ENCODE measurements around the gene RNASE7.

DNA sequence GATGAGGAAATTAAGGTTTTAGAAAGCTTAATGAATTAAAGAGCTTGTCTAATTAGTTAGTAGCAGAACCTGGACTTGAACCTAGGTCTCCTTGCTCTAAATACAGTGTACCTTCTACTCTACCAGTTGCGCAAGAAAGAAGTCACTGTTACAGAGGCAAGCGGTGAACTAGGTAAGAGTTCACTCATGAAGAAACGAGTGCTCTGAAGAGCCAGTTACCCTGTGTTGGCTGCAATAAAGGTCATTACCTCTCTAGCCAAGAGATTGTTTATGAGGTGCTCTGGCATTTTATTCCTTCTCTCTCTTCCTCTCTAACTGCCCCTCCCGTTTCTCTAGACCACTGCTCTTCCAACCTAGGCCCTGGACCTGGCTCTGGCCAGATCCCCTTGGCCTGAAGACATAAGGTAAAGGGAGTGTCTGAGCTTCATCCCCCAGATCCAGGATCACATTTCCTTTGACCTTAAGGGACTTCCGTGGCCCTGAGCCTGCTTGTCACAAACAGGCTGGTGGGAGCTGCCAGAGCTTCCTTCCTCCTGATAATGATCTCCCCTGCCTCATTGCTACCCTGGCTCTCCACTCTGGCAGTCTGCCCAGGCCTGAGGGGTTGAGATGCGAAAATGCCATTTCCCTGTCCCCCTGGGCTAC lies 1.9 kb downstream of the RNASE7 start:
- TF ChIP-seq, protein P1, sequence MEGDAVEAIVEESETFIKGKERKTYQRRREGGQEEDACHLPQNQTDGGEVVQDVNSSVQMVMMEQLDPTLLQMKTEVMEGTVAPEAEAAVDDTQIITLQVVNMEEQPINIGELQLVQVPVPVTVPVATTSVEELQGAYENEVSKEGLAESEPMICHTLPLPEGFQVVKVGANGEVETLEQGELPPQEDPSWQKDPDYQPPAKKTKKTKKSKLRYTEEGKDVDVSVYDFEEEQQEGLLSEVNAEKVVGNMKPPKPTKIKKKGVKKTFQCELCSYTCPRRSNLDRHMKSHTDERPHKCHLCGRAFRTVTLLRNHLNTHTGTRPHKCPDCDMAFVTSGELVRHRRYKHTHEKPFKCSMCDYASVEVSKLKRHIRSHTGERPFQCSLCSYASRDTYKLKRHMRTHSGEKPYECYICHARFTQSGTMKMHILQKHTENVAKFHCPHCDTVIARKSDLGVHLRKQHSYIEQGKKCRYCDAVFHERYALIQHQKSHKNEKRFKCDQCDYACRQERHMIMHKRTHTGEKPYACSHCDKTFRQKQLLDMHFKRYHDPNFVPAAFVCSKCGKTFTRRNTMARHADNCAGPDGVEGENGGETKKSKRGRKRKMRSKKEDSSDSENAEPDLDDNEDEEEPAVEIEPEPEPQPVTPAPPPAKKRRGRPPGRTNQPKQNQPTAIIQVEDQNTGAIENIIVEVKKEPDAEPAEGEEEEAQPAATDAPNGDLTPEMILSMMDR (IDR thresholded peaks at IDR 0.05; ENCODE audit: low read depth, low read length) = no peak
- no peak for TF ChIP-seq EZH2phosphoT487 (IDR thresholded peaks at IDR 0.05; ENCODE audit: low read depth)

All from OCI-LY3 (cell line).